Endodermal cell (in vitro differentiated cells): ENCODE data around the gene CNTN4. TPM values are rescaled to one million over a fixed set of nuclear protein-coding genes. Genes with fewer than 3 reads are reported as not detected.

ENCODE experiments used
- DNase-seq: peaks from one replicate; pipeline ENCODE4 v3.0.0-alpha.2; 2017
- H3K27ac ChIP-seq: 2 replicates; pipeline ENCODE4 v1.5.1; 2013; ENCODE audit warnings: mild to moderate bottlenecking, low read depth, low read length, moderate library complexity
- H3K27me3 ChIP-seq: 2 replicates; pipeline ENCODE4 v1.6.1; 2013; ENCODE audit warnings: mild to moderate bottlenecking, low read length, moderate library complexity; ENCODE audit not compliant: insufficient read depth, control insufficient read depth, poor library complexity, severe bottlenecking
- H3K36me3 ChIP-seq: 2 replicates; pipeline ENCODE4 v1.7.0; 2013; ENCODE audit warnings: mild to moderate bottlenecking, low read length, moderate library complexity; ENCODE audit not compliant: control insufficient read depth, insufficient read depth
- H3K4me1 ChIP-seq: one replicate; pipeline ENCODE4 v1.7.0; 2013; ENCODE audit warnings: low read length; ENCODE audit not compliant: control insufficient read depth, insufficient read depth
- H3K4me3 ChIP-seq: 2 replicates; pipeline ENCODE4 v1.5.1; 2013; ENCODE audit warnings: mild to moderate bottlenecking, low read length, moderate library complexity
- H3K9ac ChIP-seq: 2 replicates; pipeline ENCODE4 v1.6.1; 2013; ENCODE audit warnings: mild to moderate bottlenecking, low read length, moderate library complexity; ENCODE audit not compliant: poor library complexity, severe bottlenecking; ENCODE audit errors: extremely low read depth
- H3K9me3 ChIP-seq: 2 replicates; pipeline ENCODE4 v1.6.1; 2013; ENCODE audit warnings: mild to moderate bottlenecking, low read length, moderate library complexity; ENCODE audit not compliant: control insufficient read depth
- H3K27ac Mint-ChIP-seq: 2 replicates; pipeline ENCODE4 v1.8.0; 2020; ENCODE audit warnings: mixed read lengths
- H3K27me3 Mint-ChIP-seq: 2 replicates; pipeline ENCODE4 v1.8.0; 2021; ENCODE audit warnings: mild to moderate bottlenecking, mixed read lengths; ENCODE audit not compliant: insufficient read depth
- H3K36me3 Mint-ChIP-seq: 2 replicates; pipeline ENCODE4 v1.8.0; 2020; ENCODE audit warnings: low read depth, mixed read lengths
- H3K4me1 Mint-ChIP-seq: 2 replicates; pipeline ENCODE4 v1.8.0; 2020; ENCODE audit warnings: mixed read lengths
- H3K4me3 Mint-ChIP-seq: 2 replicates; pipeline ENCODE4 v1.8.0; 2020; ENCODE audit warnings: mild to moderate bottlenecking, moderate library complexity, mixed read lengths
- H3K9me3 Mint-ChIP-seq: 2 replicates; pipeline ENCODE4 v1.8.0; 2020; ENCODE audit warnings: mild to moderate bottlenecking, mixed read lengths
- CTCF ChIP-seq: fragments of 200-600 bp; sonication (generic); conservative IDR thresholded peaks from 2 replicates; pipeline ENCODE4 v1.5.0; 2021; ENCODE audit warnings: antibody characterized with exemption, mild to moderate bottlenecking
- WGBS, 2 experiments: methylation state at CpG; one replicate each; pipeline versions ENCODE4 v1.1.5 to v1.1.7; 2013; ENCODE audit warnings: missing lambda C conversion rate in 2 of 2, mixed read lengths in 1 of 2; ENCODE audit not compliant: insufficient coverage in 1 of 2, insufficient read length in 1 of 2; 5-methylcytosine and 5-hydroxymethylcytosine counted together
- total RNA-seq, 2 donors: library from RNA; stranded (reverse); fragmentation: NEBNext Ultra II Directional in 1 of 2; extraction: Animal tissue kit (Norgen Biotek cat#: 25700) in 1 of 2; gene quantifications; 2 replicates in 1 of 2; 3 replicates in 1 of 2; pipeline ENCODE4 v1.2.1, GENCODE V29; 2021

CNTN4 gene
- total RNA-seq, 2 donors from 2014 or later: 10.8 to 11.1 TPM

DNA sequence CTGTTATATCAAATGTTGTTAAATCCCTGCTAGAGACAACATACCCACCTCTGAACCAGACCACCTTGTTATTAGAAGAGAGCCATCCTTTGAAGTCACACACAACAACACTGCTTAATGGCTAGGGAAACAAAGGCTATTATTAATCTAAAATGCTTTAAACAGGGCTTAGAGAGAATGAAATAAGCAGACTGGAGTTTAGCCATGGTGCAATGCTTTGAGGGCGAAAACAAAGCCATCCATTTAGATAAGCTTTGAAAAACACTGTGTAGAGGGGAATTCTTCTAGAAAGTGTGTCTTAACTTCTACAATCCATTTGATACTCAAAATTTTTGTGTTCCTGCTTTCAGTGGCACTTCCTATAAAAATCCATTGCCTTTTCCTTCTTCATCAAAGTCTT is 862.9 kb downstream of the CNTN4 start:
- H3K4me3 Mint-ChIP-seq: no peak overlapping the region
- Histone ChIP-seq H3K9me3 (no peaks in the 10 kb centered on the region), H3K27ac (no peak overlapping the region), H3K9ac (no peak overlapping the region), H3K36me3 (no peaks in the 10 kb centered on the region), H3K4me3 (no peak overlapping the region), H3K27me3 (no peaks in the 10 kb centered on the region), H3K4me1 (no peaks in the 10 kb centered on the region)
- no peaks in the 10 kb centered on the region for H3K27me3 Mint-ChIP-seq
- peaks cover 6% of the 10 kb centered on the region for H3K4me1 Mint-ChIP-seq
- no peak for DNase-seq
- no peak overlapping the region for H3K27ac Mint-ChIP-seq
- TF ChIP-seq CTCF: no peak
- 91 to 100% methylated on average over 1 of the region's 1 CpG for WGBS, 2 experiments
- H3K9me3 Mint-ChIP-seq: peaks cover 2% of the 10 kb centered on the region
- H3K36me3 Mint-ChIP-seq: no peaks in the 10 kb centered on the region

- H3K27ac Mint-ChIP-seq: no peak overlapping the region
- no peaks in the 10 kb centered on the region for H3K9me3 Mint-ChIP-seq
- Histone ChIP-seq H3K9ac (no peak overlapping the region), H3K27me3 (no peaks in the 10 kb centered on the region), H3K9me3 (no peaks in the 10 kb centered on the region), H3K4me1 (no peaks in the 10 kb centered on the region), H3K36me3 (no peaks in the 10 kb centered on the region), H3K27ac (no peak overlapping the region), H3K4me3 (no peak overlapping the region)
- no peaks in the 10 kb centered on the region for H3K27me3 Mint-ChIP-seq
- no peaks in the 10 kb centered on the region for H3K36me3 Mint-ChIP-seq
- DNase-seq: no peak
- H3K4me3 Mint-ChIP-seq: no peak overlapping the region
- TF ChIP-seq CTCF: no peak
- peaks cover 8% of the 10 kb centered on the region for H3K4me1 Mint-ChIP-seq
- 80 to 96% methylated on average over 1 to 2 of the region's 2 CpGs for WGBS, 2 experiments
These were observed 869.2 kb downstream of the CNTN4 start for GRCh38 chr3:2967871-2968270.

- no peaks in the 10 kb centered on the region for H3K27me3 Mint-ChIP-seq
- no peak for DNase-seq
- H3K4me3 ChIP-seq: no peak overlapping the region
- H3K9me3 Mint-ChIP-seq: no peaks in the 10 kb centered on the region
- peaks cover 8% of the 10 kb centered on the region for H3K4me1 Mint-ChIP-seq
- no peak overlapping the region for H3K27ac ChIP-seq
- H3K36me3 ChIP-seq: no peaks in the 10 kb centered on the region
- no peaks in the 10 kb centered on the region for H3K4me1 ChIP-seq
- H3K4me3 Mint-ChIP-seq: no peak overlapping the region
- H3K27ac Mint-ChIP-seq: no peak overlapping the region
- H3K36me3 Mint-ChIP-seq: no peaks in the 10 kb centered on the region
- TF ChIP-seq CTCF: no peak
- H3K9me3 ChIP-seq: no peaks in the 10 kb centered on the region
- H3K9ac ChIP-seq: no peak overlapping the region
- H3K27me3 ChIP-seq: no peaks in the 10 kb centered on the region
These were observed 869.8 kb downstream of the CNTN4 start for GRCh38 chr3:2968475-2968874.
